HG03280 (cell line): Measurements from ENCODE around the gene KIAA0930.

ENCODE experiments used
- ATAC-seq: cut with Tn5 transposase; IDR thresholded peaks from one replicate; pipeline ENCODE4 v1.9.1; 2021; ENCODE audit warnings: mild to moderate bottlenecking, moderate library complexity; ENCODE audit not compliant: unreplicated experiment

The KIAA0930 gene

DNA sequence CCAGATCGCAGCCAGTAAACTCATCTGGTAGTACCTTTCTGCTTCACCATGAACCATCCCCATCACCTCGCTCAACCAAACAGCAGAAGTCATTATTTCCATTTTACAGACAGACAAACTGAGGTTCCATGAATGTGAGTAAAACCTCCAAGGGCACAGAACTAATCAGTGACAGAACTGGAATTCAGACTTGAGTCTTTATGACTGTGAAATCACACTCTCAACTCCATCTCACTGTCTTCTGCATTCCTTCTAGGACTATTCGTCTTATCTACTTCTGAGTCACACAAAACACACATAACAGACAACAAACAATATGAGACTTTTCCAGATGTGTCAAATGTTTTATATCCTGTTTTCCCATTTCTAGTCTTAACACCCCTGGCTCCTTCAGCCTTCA is 86.3 kb downstream of the KIAA0930 start:
- no peak for ATAC-seq

DNA sequence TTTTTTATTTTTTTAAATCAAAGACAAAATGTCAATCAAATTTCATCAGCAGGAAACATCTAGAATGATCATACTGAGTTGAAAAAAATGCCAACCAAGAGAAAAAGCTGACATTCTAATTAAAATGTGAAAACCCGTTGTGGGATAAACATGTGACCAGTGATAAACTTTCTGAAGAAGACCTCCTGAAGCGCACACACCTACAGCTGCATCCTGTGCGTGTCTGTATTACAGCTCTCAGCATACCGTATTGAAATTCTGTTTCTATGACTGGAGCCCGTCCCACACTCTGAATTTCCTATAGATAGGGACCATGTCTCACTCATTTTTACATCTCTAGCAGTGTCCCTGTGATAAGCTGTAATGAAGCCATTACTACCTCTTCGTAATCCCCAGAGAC is 89.2 kb downstream of the KIAA0930 start:
- no peak for ATAC-seq

DNA sequence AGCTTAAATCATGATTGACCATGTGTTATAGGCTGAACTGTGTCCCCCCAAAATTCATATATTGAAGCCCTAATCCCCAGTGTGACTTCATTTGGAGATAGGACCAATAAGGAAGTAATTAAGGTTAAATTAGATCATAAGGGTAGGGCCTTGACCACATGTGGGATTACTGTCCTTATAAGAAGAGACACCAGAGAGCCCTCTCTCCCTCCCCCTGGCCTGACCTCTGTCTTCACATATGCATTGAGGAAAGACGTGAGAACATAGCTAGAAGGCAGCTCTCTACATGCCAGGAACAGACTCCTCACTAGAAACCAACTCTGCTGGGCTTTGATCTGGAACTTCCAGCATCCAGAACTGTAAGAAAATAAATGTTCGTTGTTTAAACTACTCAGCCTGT is 90.6 kb downstream of the KIAA0930 start:
- no peak for ATAC-seq

DNA sequence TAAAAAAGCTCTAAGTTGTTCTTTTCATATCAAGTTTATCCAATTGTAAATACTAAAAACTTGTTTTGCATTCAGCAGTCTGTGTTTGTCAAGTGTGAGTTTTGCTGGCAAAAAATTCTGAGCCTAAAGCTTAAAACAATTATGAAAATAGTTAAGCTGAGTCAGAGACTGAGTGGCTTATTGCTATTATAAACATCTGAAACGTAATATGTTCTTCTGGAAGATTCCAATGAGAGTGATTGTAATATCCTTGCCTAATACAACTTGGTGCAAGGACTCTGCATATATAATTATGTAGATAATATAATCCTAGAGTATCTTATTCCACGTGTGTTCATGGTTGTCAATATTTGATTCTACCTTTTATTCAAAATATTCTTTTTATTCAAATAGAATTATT is 91.0 kb downstream of the KIAA0930 start:
- no peak for ATAC-seq

DNA sequence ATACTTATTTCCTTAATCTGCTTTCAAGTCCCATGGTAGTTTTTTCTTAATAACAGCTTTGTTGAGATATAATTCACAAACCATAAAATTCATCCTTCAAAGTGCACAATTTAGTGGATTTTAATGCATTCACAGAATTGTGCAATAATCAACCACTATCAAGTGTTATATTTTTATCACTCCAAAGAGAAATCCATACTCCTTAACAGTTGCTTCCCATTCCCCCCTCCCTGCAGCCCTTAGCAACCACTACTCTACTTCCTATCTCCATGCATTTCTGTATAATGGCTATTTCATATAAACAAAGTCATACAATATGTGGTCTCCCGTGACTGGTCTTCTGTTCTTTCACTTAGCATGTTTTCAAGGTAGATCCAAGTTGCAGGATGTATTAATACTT is 95.8 kb downstream of the KIAA0930 start:
- no peak for ATAC-seq

DNA sequence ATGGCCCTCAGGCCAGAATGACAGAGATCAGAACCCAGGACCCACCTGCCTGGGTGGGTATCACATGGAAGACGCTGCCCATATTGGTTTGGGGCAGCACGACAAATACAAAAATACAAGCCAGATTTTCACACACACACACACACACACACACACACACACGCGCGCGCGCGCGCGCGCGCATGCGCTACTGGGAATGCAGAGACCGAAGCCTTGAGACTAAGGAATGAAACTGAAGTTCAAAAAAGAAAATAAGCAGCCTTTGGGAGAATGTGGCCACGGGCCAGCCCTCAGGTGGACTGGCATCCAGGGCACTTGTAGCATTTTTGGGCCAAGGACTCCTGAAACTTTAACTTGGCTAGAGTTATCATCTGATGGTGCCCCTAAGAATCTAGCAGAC is 98.3 kb downstream of the KIAA0930 start:
- ATAC-seq: no peak
